ENCODE results near the gene HNF4A. TPM values are rescaled to one million over a fixed set of nuclear protein-coding genes. Genes with fewer than 3 reads are reported as not detected.

The HNF4A gene
- total and polyA plus RNA-seq, 2 of the 13 experiments (the other 11 are each of a cell fraction or from before 2014, with no cell fraction given) = 80.9 to 169 TPM

DNA sequence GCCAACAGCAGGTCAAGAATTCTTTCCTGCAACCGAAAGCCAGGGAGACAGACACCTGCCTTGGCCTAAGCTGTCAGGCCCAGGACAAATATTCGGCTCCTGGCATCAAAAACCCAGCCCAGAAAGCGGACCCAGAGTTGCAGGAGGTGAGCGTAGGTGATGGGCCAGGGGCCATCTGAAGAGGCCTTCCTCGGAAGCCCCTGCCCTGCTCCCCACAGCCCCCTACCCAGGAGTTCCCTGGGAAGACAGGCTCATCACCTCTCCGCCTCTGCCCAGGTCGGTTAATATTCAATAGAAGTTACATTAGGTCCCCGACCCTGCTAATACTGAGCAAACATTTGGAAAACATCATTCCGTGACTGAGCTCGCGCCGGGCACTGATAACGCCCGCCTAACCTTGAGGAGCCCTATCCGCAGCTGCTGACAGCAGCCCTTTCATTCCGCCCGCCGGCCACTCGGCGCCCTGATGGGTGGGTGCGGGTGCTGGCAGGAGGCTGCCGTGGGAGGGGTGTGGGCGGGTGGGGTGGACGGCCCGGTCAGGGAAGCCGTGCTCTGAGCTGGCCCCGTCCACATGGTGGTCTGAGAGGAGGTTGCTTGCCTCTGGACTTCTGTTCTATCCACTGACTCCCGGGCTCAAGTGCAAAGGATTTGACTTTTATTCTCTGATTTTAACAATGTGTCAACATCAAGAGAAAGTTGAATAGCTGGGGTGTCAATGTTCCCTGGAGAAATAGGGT is 55.7 kb downstream of the HNF4A start (continued):
- TF ChIP-seq TBX3 (IDR thresholded peaks at IDR 0.05; ENCODE audit: borderline replicate concordance) = peak; percentile 76; the same call in 1 of the 2 replicates
- 0 out of 2 replicates have a peak, but pooled peaks have one; percentile 63 for TF ChIP-seq FIP1L1 (IDR thresholded peaks at IDR 0.05; ENCODE audit: borderline replicate concordance, insufficient read depth, low read depth, low read length)
- TF ChIP-seq HMG20A (CRISPR knock-in tag; IDR thresholded peaks at IDR 0.05; ENCODE audit: borderline replicate concordance) = peak; percentile 98
- TF ChIP-seq TBX2 (CRISPR knock-in tag; IDR thresholded peaks at IDR 0.05; ENCODE audit: borderline replicate concordance) = peak; percentile 98
- TF ChIP-seq, protein P1, sequence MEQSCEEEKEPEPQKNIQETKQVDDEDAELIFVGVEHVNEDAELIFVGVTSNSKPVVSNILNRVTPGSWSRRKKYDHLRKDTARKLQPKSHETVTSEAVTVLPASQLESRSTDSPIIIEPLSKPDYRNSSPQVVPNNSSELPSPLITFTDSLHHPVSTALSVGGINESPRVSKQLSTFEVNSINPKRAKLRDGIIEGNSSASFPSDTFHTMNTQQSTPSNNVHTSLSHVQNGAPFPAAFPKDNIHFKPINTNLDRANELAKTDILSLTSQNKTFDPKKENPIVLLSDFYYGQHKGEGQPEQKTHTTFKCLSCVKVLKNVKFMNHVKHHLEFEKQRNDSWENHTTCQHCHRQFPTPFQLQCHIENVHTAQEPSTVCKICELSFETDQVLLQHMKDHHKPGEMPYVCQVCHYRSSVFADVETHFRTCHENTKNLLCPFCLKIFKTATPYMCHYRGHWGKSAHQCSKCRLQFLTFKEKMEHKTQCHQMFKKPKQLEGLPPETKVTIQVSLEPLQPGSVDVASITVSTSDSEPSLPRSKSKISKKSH (CRISPR knock-in tag; IDR thresholded peaks at IDR 0.05; ENCODE audit: borderline replicate concordance) = peak; percentile 75; the same call in 1 of the 2 replicates
- TF ChIP-seq, protein P2, sequence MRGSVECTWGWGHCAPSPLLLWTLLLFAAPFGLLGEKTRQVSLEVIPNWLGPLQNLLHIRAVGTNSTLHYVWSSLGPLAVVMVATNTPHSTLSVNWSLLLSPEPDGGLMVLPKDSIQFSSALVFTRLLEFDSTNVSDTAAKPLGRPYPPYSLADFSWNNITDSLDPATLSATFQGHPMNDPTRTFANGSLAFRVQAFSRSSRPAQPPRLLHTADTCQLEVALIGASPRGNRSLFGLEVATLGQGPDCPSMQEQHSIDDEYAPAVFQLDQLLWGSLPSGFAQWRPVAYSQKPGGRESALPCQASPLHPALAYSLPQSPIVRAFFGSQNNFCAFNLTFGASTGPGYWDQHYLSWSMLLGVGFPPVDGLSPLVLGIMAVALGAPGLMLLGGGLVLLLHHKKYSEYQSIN (CRISPR knock-in tag; IDR thresholded peaks at IDR 0.05; ENCODE audit: borderline replicate concordance) = no peak
- TF ChIP-seq SIN3B (IDR thresholded peaks at IDR 0.05; ENCODE audit: low read length) = no peak
- TF ChIP-seq, protein P3, sequence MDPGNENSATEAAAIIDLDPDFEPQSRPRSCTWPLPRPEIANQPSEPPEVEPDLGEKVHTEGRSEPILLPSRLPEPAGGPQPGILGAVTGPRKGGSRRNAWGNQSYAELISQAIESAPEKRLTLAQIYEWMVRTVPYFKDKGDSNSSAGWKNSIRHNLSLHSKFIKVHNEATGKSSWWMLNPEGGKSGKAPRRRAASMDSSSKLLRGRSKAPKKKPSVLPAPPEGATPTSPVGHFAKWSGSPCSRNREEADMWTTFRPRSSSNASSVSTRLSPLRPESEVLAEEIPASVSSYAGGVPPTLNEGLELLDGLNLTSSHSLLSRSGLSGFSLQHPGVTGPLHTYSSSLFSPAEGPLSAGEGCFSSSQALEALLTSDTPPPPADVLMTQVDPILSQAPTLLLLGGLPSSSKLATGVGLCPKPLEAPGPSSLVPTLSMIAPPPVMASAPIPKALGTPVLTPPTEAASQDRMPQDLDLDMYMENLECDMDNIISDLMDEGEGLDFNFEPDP (CRISPR knock-in tag; conservative IDR thresholded peaks at IDR 0.05) = no peak
- no peak for TF ChIP-seq SMARCE1 (IDR thresholded peaks at IDR 0.05; ENCODE audit: borderline replicate concordance)
- TF ChIP-seq ZSCAN30 (CRISPR knock-in tag; IDR thresholded peaks at IDR 0.05) = 0 out of 2 replicates have a peak, but pooled peaks have one; percentile 68
- TF ChIP-seq, protein P4, sequence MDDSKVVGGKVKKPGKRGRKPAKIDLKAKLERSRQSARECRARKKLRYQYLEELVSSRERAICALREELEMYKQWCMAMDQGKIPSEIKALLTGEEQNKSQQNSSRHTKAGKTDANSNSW (CRISPR knock-in tag; IDR thresholded peaks at IDR 0.05; ENCODE audit: borderline replicate concordance) = no peak
- no peak for TF ChIP-seq ZNF20 (CRISPR knock-in tag; IDR thresholded peaks at IDR 0.05)
- peak; percentile 97 for TF ChIP-seq AKAP8 (CRISPR knock-in tag; IDR thresholded peaks at IDR 0.05)
- no peak for TF ChIP-seq NCOA5 (CRISPR knock-in tag; IDR thresholded peaks at IDR 0.05)
- no peak for TF ChIP-seq ZFP41 (CRISPR knock-in tag; IDR thresholded peaks at IDR 0.05; ENCODE audit: borderline replicate concordance)
- TF ChIP-seq ZNF207 (IDR thresholded peaks at IDR 0.05; ENCODE audit: borderline replicate concordance) = no peak
- peak; percentile 74; the same call in 1 of the 2 replicates for TF ChIP-seq NFIC (IDR thresholded peaks at IDR 0.05; ENCODE audit: low read length)
- TF ChIP-seq, protein P5, sequence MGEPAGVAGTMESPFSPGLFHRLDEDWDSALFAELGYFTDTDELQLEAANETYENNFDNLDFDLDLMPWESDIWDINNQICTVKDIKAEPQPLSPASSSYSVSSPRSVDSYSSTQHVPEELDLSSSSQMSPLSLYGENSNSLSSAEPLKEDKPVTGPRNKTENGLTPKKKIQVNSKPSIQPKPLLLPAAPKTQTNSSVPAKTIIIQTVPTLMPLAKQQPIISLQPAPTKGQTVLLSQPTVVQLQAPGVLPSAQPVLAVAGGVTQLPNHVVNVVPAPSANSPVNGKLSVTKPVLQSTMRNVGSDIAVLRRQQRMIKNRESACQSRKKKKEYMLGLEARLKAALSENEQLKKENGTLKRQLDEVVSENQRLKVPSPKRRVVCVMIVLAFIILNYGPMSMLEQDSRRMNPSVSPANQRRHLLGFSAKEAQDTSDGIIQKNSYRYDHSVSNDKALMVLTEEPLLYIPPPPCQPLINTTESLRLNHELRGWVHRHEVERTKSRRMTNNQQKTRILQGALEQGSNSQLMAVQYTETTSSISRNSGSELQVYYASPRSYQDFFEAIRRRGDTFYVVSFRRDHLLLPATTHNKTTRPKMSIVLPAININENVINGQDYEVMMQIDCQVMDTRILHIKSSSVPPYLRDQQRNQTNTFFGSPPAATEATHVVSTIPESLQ (CRISPR knock-in tag; conservative IDR thresholded peaks at IDR 0.05) = no peak
- peak; percentile 81 for TF ChIP-seq SIX4 (CRISPR knock-in tag; IDR thresholded peaks at IDR 0.05)
- TF ChIP-seq ZNF3 (CRISPR knock-in tag; IDR thresholded peaks at IDR 0.05) = no peak
- TF ChIP-seq ZNF10 (CRISPR knock-in tag; IDR thresholded peaks at IDR 0.05; ENCODE audit: borderline replicate concordance, low read depth) = no peak
- TF ChIP-seq FOXA1 (IDR thresholded peaks at IDR 0.05) = no peak
- TF ChIP-seq FOXA1 (CRISPR knock-in tag; IDR thresholded peaks at IDR 0.05) = peak; percentile 92
- no peak; the same call in 1 of the 2 replicates for TF ChIP-seq PAX8 (CRISPR knock-in tag; IDR thresholded peaks at IDR 0.05; ENCODE audit: borderline replicate concordance)
- no peak for TF ChIP-seq RAD51 (IDR thresholded peaks at IDR 0.05; ENCODE audit: borderline replicate concordance)
